Stimulated activated naive CD4-positive, alpha-beta T cell treated with Interleukin-2 at 50 U/mL for 16 hours (primary cell): ENCODE data around the gene WDR82.

ENCODE experiments used
- DNase-seq: peaks from one replicate; lab custom pipeline; 2025; lab: John Stamatoyannopoulos, UW

WDR82 gene

GRCh38 chr3:52254608-52255007 is 23.8 kb downstream of the WDR82 start:
- DNase-seq: no peak

DNA sequence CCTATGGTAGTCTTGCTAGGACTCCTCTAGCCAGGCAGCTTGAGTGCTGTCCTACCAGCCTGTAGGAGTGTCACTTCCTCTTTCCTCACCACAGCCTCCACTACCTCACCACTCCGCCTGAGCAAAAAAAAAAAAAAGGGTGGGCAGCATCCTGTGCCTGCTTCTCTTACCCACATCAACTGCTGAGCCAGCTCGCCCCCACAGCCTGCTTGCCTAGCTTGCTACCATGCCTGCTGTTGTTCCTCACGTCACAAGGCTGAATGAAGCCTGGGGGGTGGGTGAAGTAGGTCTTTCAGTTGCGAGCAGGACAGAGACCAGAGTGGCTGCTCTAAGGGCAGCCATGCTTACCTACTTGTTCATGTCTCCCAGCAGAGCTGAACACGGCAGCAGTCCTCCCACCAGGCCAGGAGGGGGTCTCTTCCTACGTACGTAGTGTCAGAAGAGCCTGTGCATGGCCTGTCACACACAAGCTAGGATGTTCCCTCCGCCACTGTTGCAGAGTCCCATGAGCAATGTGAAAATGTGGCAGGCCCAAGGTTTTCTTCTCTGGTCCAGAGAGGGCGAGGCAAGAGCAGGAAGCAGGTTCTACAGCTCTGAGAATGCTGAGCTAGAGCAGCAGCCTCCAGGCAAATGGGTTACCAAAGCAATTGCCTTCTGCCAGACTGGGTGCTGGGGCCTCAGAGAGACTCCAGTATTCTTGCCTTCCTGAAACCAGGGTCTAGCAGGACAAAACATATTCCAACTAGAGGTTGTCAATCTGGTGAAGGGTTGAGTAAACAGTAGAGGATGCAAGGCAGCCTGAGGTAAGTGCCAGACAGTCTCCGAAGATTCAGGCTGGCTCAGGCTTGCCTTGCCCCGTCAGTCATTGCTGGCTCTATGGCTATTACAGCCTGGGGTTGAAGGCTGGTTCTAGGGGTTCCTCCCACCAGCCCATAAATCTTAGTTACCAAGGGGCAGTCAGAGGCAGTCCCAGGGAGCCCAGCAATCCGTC is 24.8 kb downstream of the WDR82 start:
- peak; percentile 91 for DNase-seq

DNA sequence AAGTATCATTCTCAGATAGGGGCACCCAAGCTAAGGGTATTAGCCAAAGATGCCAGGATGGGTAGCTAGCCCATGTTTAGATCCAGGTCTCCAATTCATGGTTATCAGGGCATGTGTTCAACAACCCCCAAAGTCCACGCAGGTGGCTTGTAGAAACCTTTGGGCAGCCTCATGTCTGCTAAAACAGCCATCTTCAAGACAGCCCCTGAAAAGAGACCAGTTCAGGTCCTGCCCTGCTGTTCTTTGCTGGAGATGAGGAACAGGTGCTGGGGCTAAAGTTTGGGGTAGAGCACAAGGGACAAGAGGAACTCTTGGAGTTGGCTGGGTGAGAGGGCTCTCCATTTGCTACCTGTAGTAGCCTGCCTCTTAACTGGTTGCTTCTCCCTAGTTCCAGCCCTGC is 28.3 kb downstream of the WDR82 start:
- no peak for DNase-seq

DNA sequence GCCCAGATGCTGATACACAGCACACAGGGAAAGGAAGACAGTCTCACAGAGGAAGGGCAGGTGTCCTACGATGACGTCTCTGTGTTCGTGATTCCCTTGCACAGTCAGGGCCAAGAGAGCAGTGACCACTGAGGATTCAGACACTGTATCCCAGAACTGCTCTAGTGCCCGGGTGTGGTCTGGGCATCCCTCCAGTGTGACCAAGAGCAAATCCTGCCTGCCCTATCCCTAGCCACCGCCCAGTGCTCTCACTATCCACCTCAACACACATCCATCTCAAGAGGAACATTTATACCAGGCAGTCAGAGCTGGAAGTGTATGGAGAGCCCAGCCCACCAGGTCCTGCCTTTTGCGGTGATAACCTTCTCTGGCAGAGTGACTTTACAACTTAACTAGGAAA is 28.8 kb downstream of the WDR82 start:
- DNase-seq: no peak

GRCh38 chr3:52248816-52249547 is 29.5 kb downstream of the WDR82 start:
- DNase-seq: no peak

DNA sequence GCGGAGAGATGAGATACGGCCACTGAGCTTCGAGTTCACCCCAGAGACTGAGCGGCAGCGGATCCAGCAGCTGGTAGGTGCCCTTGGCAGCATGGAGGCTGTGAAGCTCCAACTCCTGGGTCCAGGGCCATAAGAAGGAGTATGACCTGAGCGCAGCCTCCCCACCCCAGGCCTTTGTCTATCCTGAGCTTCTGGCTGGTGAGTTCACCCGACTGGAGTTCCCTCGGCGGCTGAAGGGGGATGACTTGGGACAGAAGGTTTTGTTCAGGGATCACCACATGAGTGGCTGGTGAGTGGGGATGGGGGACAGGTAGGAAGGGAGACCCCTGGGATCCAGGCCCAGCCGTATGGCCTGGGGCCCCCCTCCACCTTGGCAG is 30.3 kb downstream of the WDR82 start:
- no peak for DNase-seq

- DNase-seq: no peak
These were observed 30.9 kb downstream of the WDR82 start for GRCh38 chr3:52247409-52248164.

GRCh38 chr3:52246728-52247408 is 31.6 kb downstream of the WDR82 start:
- no peak for DNase-seq

DNA sequence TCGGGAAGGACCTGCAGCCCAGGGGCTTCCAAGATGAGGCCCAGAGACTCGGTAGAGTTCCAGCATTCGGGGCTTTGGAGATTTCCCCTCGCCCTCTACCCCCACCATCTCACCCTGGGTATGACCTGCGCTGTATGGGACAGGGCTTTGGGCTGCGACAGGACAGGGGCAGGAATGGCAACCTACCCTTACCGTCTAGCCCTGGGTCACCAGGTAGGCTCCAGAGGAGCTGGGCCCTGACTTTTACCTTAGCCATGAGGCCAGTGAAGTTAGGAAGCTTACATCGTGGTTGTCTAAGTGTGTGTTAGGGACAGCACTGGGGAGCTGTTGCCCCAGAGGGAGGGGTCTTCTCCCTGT is 32.2 kb downstream of the WDR82 start:
- no peak for DNase-seq

DNA sequence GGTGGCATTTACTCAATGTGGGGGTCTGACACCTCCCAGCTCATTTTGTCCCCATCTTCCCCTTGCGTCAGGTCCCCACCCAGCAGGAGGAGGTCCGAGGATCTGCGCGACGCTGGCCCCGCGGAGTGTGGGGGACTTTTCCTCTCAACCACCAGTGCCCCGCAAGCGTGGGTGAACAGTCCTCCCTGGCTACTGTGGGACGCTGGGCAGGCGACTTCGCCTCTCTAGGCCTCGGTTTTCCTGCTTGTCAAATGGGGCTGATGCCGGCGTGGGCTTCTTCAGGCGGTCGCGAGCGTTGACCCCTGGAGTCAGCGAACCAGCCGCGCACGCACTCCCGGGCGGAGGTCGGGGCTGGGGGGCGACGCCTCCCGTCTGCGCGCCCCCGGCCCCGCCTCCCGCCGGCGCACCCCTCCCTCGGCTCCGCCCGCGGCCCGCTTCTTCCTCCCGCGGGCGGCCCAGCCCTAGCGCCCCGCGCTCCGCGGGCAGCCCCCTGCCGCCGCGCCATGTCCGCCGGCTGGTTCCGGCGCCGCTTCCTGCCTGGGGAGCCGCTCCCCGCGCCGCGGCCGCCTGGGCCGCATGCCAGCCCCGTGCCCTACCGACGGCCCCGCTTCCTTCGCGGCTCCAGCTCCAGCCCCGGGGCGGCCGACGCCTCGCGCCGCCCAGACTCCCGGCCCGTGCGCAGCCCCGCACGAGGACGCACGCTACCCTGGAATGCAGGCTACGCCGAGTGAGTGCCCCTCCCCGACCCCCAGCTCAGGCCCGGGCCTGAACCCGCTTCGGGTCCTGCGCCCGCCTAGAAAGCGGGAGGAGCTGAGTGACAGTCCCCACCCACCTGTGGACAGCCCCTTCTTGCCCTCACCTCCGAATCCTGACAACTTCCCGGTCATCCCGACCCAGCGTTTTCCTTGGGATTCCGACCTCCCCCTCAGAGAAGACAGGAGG is 32.9 kb downstream of the WDR82 start, which contains the start of gene PPM1M:
TSS of gene PPM1M (plus strand) at position 438 of the 942 bp plus-strand sequence. CDS start at position 504, 66 bp downstream.
- peak; percentile 61 for DNase-seq

DNA sequence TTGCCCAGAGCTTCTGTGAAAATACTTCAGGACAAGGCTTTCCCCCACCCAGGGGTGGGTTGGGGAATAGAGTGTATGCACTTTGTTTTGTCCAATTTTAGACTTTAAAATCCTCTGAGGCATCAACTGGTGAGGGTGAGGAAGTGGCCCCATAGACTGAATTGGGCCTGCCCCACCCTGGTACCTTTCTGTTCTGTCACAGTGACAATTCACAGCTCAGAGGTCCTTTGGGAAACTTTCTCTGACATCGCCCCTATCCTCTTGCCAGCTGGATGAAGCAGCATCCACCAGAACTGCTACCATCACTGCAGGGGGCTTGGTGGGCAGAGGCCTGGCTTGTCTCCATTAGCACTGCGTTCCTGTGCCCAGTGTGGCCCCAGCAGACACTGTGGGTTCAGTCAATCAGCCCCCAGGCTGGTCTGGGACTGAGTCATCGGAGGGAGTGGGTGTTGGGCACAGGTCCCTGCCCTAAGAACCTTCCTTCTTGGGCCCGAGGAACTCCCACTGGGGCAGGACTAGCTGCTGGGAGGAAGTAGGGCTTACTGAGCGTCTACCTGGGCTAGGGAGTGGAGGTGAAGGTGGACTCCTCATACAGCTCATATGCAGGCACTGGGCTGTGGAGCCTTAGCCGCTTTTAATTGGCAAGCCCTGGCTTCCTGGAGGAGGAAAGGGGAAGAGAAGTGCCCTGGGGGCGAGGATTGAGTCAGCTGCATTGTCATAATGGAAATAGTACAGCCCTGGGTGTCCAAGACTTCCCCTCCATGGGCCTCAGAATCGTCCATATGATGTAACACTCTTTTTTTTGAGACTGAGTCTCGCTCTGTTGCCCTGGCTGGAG is 34.4 kb downstream of the WDR82 start:
- peak; percentile 61 for DNase-seq

DNA sequence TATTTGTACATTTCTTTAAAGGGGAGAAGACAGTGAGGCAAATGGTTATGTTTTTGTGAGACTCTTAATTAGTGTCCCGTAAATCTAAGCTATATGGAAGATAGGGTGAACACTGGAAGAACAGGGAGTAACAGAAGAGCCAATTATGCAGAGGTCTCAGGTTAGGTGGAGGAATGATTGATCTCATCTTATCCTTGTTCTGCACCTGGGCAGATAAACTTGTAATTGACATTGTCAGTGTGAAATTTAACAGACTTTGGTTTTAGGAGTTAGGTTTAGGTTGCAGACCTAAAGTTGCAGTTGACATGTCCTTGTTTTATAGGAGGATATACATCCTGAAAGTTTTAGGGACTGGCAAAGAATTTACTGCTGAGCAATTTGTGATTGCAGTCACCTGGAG is 36.4 kb downstream of the WDR82 start:
- no peak for DNase-seq

DNA sequence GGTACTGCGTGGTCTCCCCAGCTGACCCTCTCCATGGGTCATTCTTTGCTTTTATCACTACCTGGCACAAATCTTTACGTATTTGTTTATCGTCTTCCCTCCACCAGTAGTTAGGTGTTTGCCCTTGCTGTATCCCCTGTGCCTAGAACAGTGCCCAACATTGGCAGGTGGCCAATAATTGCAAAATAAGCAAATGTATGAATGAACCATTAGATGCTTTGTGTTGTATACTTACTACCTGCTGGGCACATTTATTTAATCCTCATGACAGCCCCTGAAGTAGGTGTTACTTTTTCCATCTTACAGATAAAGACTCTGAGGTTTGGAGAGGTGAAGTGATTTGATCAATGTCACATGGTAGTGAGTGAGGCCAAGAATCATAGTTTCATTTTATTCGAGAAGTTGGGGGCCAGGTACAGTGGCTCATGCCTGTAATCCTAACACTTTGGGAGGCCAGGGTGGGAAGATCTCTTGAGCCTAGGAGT is 37.5 kb downstream of the WDR82 start:
- no peak for DNase-seq

GRCh38 chr3:52240059-52240885 is 38.2 kb downstream of the WDR82 start:
- peak; percentile 66 for DNase-seq

DNA sequence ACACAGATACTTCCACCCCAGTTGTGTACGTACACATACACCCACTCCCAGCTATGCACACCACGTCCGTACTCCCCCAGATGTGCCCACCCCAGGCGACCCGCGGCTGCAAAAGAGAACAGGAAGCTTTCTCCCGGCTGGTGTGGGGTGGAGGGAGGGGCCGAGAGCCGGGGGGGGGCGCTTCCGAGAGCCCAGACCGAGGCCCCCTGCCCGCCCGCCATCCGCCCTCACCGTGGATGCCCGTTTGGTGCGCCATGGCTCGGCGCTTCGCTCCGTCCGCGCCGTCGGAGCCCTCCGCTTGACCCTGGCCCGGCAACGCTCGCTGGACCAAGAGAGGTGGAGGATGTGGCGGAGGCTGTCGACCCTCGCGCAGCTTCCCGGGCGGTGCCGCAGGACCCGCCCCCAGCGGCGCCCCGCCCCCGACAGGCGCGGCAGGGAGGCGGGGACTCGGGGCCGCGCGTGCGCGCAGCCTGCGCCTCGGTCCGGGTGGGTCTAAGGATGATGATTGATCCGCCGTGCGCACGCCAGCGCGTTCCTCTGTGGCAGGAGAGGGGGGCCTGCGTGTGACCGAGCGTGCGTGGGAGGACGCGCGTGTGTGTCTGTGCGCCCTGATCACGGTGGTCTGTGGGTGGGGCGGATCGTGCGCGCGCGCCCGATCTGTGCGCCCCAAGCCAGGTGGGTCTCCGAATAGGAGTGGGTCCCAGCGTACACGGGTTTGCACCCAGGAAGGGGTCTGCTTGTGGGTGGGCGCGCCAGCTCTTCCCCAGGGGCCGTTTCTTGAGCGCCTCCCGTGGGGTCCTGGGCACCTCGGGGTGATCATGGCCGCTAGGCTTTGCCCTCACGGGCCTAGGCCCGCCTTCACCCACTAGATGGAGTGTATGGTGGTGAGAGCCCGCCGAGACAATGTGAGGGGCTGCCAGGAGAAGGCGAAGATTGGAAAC is 39.4 kb downstream of the WDR82 start, which contains the start of gene TWF2:
TSS of gene TWF2 (minus strand) at position 398 of the 941 bp plus-strand sequence. CDS start at position 256, 142 bp downstream.
- DNase-seq: peak; percentile 89

GRCh38 chr3:52238193-52238760 is 40.2 kb downstream of the WDR82 start:
- no peak for DNase-seq

DNA sequence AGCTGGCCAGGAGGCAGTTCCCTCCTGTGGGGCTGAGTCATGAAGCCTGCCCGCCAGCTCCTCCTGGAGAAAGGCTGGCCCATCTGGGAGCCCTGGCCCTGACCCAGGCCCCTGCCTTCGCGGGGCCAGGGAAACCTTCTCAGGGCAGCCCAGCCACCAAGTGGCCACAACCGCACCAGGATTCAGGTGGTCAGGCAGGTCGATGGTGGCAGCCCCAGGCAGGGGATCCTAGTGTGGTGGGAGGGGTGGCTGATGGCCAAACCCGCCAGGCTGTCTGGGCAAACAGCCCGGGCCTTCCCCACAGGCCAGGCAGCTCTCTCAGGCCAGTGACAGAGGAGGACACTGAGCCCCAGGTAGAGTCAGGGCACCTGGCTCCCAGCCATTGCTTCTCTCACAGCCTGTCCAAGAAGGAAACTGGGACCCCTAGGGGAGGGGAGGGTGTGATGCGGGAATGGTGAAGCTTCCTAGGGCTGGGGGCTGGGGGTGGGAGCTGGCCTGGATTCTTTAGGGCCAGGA is 40.7 kb downstream of the WDR82 start:
- DNase-seq: no peak
